HCT116 (cell line): ENCODE measurements around the gene CD70. TPM values are rescaled to one million over a fixed set of nuclear protein-coding genes. Genes with fewer than 3 reads are reported as not detected.
"Not testable (repeated sequence)": the region's sequence is repeated elsewhere in the genome, so short reads cannot be mapped to it uniquely, and the experiment has no call there.

Source experiments
- ATAC-seq: fragments of 200-7000 bp; cut with Tn5 transposase; 2 replicates; pipeline ENCODE4 v1.9.1; 2020; ENCODE audit warnings: mild to moderate bottlenecking, moderate library complexity
- BruUV-seq: library from RNA; stranded (reverse); fragments of 400-500 nt; replicated peaks from 2 replicates; lab custom pipeline; 2021; lab: Mats Ljungman, UMichigan
- CTCF ChIA-PET: fragments of 300-600 bp; sonication (Branson Sonifier 250); formaldehyde crosslinking; loops from one replicate; lab custom pipeline; 2021; ENCODE audit warnings: antibody characterized with exemption; lab: Charles Lee
- POLR2A ChIA-PET: fragments of 300-600, 350-600 bp; sonication (Branson Sonifier 250); formaldehyde crosslinking; loops from one replicate; lab custom pipeline; 2021; ENCODE audit warnings: antibody characterized with exemption; lab: Charles Lee
- RAD21 ChIA-PET, 2 experiments: fragments of 300-600 bp; sonication (Branson Sonifier 250); formaldehyde crosslinking; loops; one replicate each; lab custom pipeline; 2023; ENCODE audit warnings: low total read pairs in 2 of 2; ENCODE audit not compliant: uncharacterized antibody in 2 of 2, unreplicated experiment in 2 of 2, low non-redundant PET in 1 of 2; lab: Charles Lee
- DNase-seq: peaks from one replicate; pipeline ENCODE4 v3.0.0-alpha.2; 2010; ENCODE audit warnings: low read depth, low spot score
- H2AFZ ChIP-seq: fragments of 200-600 bp; shearing (Covaris generic), sonication (generic); 2 replicates; pipeline ENCODE4 v1.6.1; 2017; ENCODE audit warnings: low read depth, mixed run types, mixed read lengths, antibody characterized with exemption, low read length; ENCODE audit not compliant: poor library complexity, severe bottlenecking
- H3K27ac ChIP-seq: 2 replicates; pipeline ENCODE4 v1.5.1; 2012; ENCODE audit warnings: low read depth, low read length
- H3K27me3 ChIP-seq: fragments of 200-600 bp; sonication (generic); 2 replicates; pipeline ENCODE4 v1.6.1; 2016; ENCODE audit warnings: mixed run types, low read length, mixed read lengths; ENCODE audit not compliant: insufficient read depth
- H3K36me3 ChIP-seq, 2 experiments: fragments of 200-500 bp in 1 of 2; fragments of 200-600 bp in 1 of 2; sonication (Bioruptor generic) in 1 of 2; sonication (generic) in 1 of 2; 2 replicates each; pipeline versions ENCODE4 v1.5.1 to v1.6.1; 2014 to 2016; ENCODE audit warnings: low read length in 2 of 2, inconsistent platforms in 1 of 2, mixed read lengths in 1 of 2, mixed run types in 1 of 2; ENCODE audit not compliant: insufficient read depth in 2 of 2, control insufficient read depth in 1 of 2
- H3K4me1 ChIP-seq, 2 experiments: fragments of 200-600 bp in 1 of 2; sonication (generic) in 1 of 2; 2 replicates each; pipeline versions ENCODE4 v1.5.1 to v1.6.1; 2012 to 2017; ENCODE audit warnings: low read length in 2 of 2, inconsistent platforms in 1 of 2, mild to moderate bottlenecking in 1 of 2, mixed read lengths in 1 of 2, mixed run types in 1 of 2, moderate library complexity in 1 of 2; ENCODE audit not compliant: insufficient read depth in 2 of 2, control insufficient read depth in 1 of 2
- H3K4me2 ChIP-seq: fragments of 200-600 bp; sonication (generic); 2 replicates; pipeline ENCODE4 v1.6.1; 2017; ENCODE audit warnings: mixed run types, low read length, mixed read lengths
- H3K4me3 ChIP-seq, 2 experiments: fragments of 200-600 bp in 1 of 2; sonication (generic) in 1 of 2; replicated peaks in 1 of 2; 2 replicates each; pipeline ENCODE4 v1.5.1; 2011 to 2016; ENCODE audit warnings: low read length in 2 of 2, control low read depth in 1 of 2, low read depth in 1 of 2, mild to moderate bottlenecking in 1 of 2, mixed read lengths in 1 of 2, mixed run types in 1 of 2
- H3K79me2 ChIP-seq: fragments of 200-600 bp; sonication (generic); 2 replicates; pipeline ENCODE4 v1.6.1; 2017; ENCODE audit warnings: mild to moderate bottlenecking, mixed run types, low read length, moderate library complexity, mixed read lengths; ENCODE audit not compliant: insufficient read depth
- H3K9ac ChIP-seq: fragments of 200-600 bp; sonication (generic); 2 replicates; pipeline ENCODE4 v1.6.1; 2016; ENCODE audit warnings: low read length, mixed read lengths
- H3K9me2 ChIP-seq: fragments of 200-600 bp; sonication (generic), shearing (Covaris generic); 2 replicates; pipeline ENCODE4 v1.6.1; 2017; ENCODE audit warnings: mixed run types, mild to moderate bottlenecking, moderate library complexity; ENCODE audit not compliant: insufficient read depth
- H3K9me3 ChIP-seq, 2 experiments: fragments of 200-500 bp in 1 of 2; fragments of 200-600 bp in 1 of 2; sonication (Bioruptor generic) in 1 of 2; sonication (generic) in 1 of 2; 2 replicates each; pipeline ENCODE4 v1.6.1; 2014 to 2017; ENCODE audit warnings: low read length in 2 of 2, mixed read lengths in 2 of 2, inconsistent platforms in 1 of 2, low read depth in 1 of 2, mild to moderate bottlenecking in 1 of 2, mixed run types in 1 of 2, moderate library complexity in 1 of 2; ENCODE audit not compliant: control insufficient read depth in 1 of 2, insufficient read depth in 1 of 2
- H4K20me1 ChIP-seq: fragments of 200-600 bp; sonication (generic), shearing (Covaris generic); 2 replicates; pipeline ENCODE4 v1.6.1; 2017; ENCODE audit warnings: mixed run types, mild to moderate bottlenecking, moderate library complexity; ENCODE audit not compliant: insufficient read depth
- CEBPB ChIP-seq: IDR thresholded peaks from 2 replicates; pipeline ENCODE4 v1.6.1; 2012; ENCODE audit warnings: low read depth
- ELF1 ChIP-seq: IDR thresholded peaks from 2 replicates; pipeline ENCODE4 v1.6.1; 2012; ENCODE audit warnings: low read depth, borderline replicate concordance
- EZH2 ChIP-seq: fragments of 200-600 bp; sonication (generic); IDR thresholded peaks from 2 replicates; pipeline ENCODE4 v1.6.1; 2017; ENCODE audit warnings: antibody characterized with exemption, mixed run types
- EZH2phosphoT487 ChIP-seq: fragments of 200-600 bp; IDR thresholded peaks from 2 replicates; pipeline ENCODE4 v1.6.1; 2018; ENCODE audit warnings: antibody characterized with exemption, borderline replicate concordance
- FOSL1 ChIP-seq: IDR thresholded peaks from 2 replicates; pipeline ENCODE4 v1.6.1; 2012; ENCODE audit warnings: low read depth
- JUND ChIP-seq: IDR thresholded peaks from 2 replicates; pipeline ENCODE4 v1.6.1; 2012
- MAX ChIP-seq: IDR thresholded peaks from 2 replicates; pipeline ENCODE4 v1.6.1; 2012
- POLR2A ChIP-seq: IDR thresholded peaks from 2 replicates; pipeline ENCODE4 v1.7.0; 2011; ENCODE audit warnings: borderline replicate concordance; ENCODE audit not compliant: insufficient read depth, insufficient read length; ENCODE audit errors: extremely low read depth
- RAD21 ChIP-seq: IDR thresholded peaks from 2 replicates; pipeline ENCODE4 v1.6.1; 2012; ENCODE audit warnings: low read depth, mild to moderate bottlenecking
- REST ChIP-seq: IDR thresholded peaks from 2 replicates; pipeline ENCODE4 v1.6.1; 2012; ENCODE audit warnings: low read depth
- SIN3A ChIP-seq: IDR thresholded peaks from 2 replicates; pipeline ENCODE4 v1.6.1; 2012; ENCODE audit warnings: low read depth
- SP1 ChIP-seq: IDR thresholded peaks from 2 replicates; pipeline ENCODE4 v1.6.1; 2012; ENCODE audit warnings: low read depth
- SRF ChIP-seq: IDR thresholded peaks from 2 replicates; pipeline ENCODE4 v1.6.1; 2012; ENCODE audit warnings: low read depth
- TCF7L2 ChIP-seq: IDR thresholded peaks from 2 replicates; pipeline ENCODE4 v1.7.0; 2011; ENCODE audit warnings: borderline replicate concordance, inconsistent platforms; ENCODE audit not compliant: insufficient read depth, insufficient read length; ENCODE audit errors: extremely low read depth
- YY1 ChIP-seq: IDR thresholded peaks from 2 replicates; pipeline ENCODE4 v1.6.1; 2011; ENCODE audit warnings: low read length, low read depth, moderate library complexity, mild to moderate bottlenecking; ENCODE audit not compliant: insufficient replicate concordance; ENCODE audit errors: extremely low read depth
- ZFX ChIP-seq: fragments of 450-650 bp; IDR thresholded peaks from 2 replicates; pipeline ENCODE4 v1.6.1; 2017
- intact Hi-C: fragments of 100-400 bp; cut with micrococcal nuclease; formaldehyde crosslinking; loops from 2 replicates; pipeline ENCODE4 v1.10.0; 2022
- total RNA-seq: library from RNA; stranded (reverse); gene quantifications from one replicate; pipeline ENCODE4 v1.2.1, GENCODE V29; 2021; ENCODE audit not compliant: unreplicated experiment

The CD70 gene
- total RNA-seq, 1 experiment from 2014 or later, result 2.1 TPM

GRCh38 chr19:6639439-6639838 lies 48.5 kb upstream of the CD70 start:
- TF ChIP-seq MAX (no peak), JUND (no peak), SRF (no peak), EZH2phosphoT487 (no peak), ZFX (no peak), SP1 (no peak), SIN3A (no peak), CEBPB (no peak), FOSL1 (no peak), RAD21 (no peak), ELF1 (no peak), TCF7L2 (no peak), POLR2A (no peak), EZH2 (no peak), YY1 (no peak), REST (no peak)
- RAD21 ChIA-PET, result no interaction called here
- H3K27me3 ChIP-seq, result no peaks in the 10 kb centered on the region
- H2AFZ ChIP-seq, result no peak overlapping the region
- intact Hi-C loops, result no loop called here
- ATAC-seq (no peak), DNase-seq (no peak)
- no peak overlapping the region for H3K9ac ChIP-seq
- H3K9me3 ChIP-seq, result no peaks in the 10 kb centered on the region
- H3K79me2 ChIP-seq, result no peaks in the 10 kb centered on the region
- no peaks in the 10 kb centered on the region for H3K4me1 ChIP-seq
- CTCF ChIA-PET, result no interaction called here
- no peak overlapping the region for H3K4me3 ChIP-seq
- H3K27ac ChIP-seq, result no peak overlapping the region
- no TSS peak for BruUV-seq
- no peak overlapping the region for H3K4me2 ChIP-seq
- H3K9me2 ChIP-seq, result no peaks in the 10 kb centered on the region
- POLR2A ChIA-PET, result no interaction called here
- no peaks in the 10 kb centered on the region for H4K20me1 ChIP-seq
- no peaks in the 10 kb centered on the region for H3K36me3 ChIP-seq

GRCh38 chr19:6633456-6633813 lies 42.5 kb upstream of the CD70 start:
- peaks cover 3 to 14% of the 10 kb centered on the region in 2 experiments; a peak in 3 of 4 replicates for H3K4me1 ChIP-seq
- RAD21 ChIA-PET, result interaction anchor here (0.6 to 1.0 kb wide), 6 partner anchors 71 to 298 kb away, joined by 3 to 9 read pairs (median 4); no protein-coding TSS in a partner anchor
- DNase-seq, H3K27ac ChIP-seq, H4K20me1 ChIP-seq, H3K79me2 ChIP-seq, H2AFZ ChIP-seq, BruUV-seq, H3K27me3 ChIP-seq, H3K9me3 ChIP-seq, ATAC-seq, H3K36me3 ChIP-seq, H3K9ac ChIP-seq, H3K9me2 ChIP-seq, H3K4me3 ChIP-seq: not testable (repeated sequence)
- CTCF ChIA-PET, result interaction anchor here (0.6 to 1.5 kb wide), 10 partner anchors 9 to 229 kb away, joined by 3 to 11 read pairs (median 4); no protein-coding TSS in a partner anchor
- peak overlapping the region; percentile 64; the same call in 1 of the 2 replicates for H3K4me2 ChIP-seq
- intact Hi-C loops, result loop anchor here (1.0 to 2.0 kb wide), 3 partner anchors 117 to 507 kb away; no protein-coding TSS in a partner anchor
- POLR2A ChIA-PET, result interaction anchor here (0.6 to 1.0 kb wide), 4 partner anchors 97 to 624 kb away, joined by 3 read pairs; partner anchors contain the start of gene TNFSF9
